Activated naive CD8-positive, alpha-beta T cell treated with anti-CD3 and anti-CD28 coated beads for 36 hours (primary cell): ENCODE data around the gene PLPPR5. TPM values are rescaled to one million over a fixed set of nuclear protein-coding genes. Genes with fewer than 3 reads are reported as not detected.
"Not testable (repeated sequence)": the region's sequence is repeated elsewhere in the genome, so short reads cannot be mapped to it uniquely, and the experiment has no call there.

ENCODE experiments used
- DNase-seq: peaks from one replicate; pipeline ENCODE4 v3.0.0; 2021
- H3K27ac Mint-ChIP-seq: one replicate; pipeline ENCODE4 v1.8.0; 2022; ENCODE audit warnings: mild to moderate bottlenecking, moderate library complexity, mixed read lengths
- H3K27me3 Mint-ChIP-seq: one replicate; pipeline ENCODE4 v1.8.0; 2022; ENCODE audit warnings: mild to moderate bottlenecking, mixed read lengths
- H3K36me3 Mint-ChIP-seq: one replicate; pipeline ENCODE4 v1.8.0; 2021; ENCODE audit warnings: mild to moderate bottlenecking, mixed read lengths
- H3K4me1 Mint-ChIP-seq: one replicate; pipeline ENCODE4 v1.8.0; 2021; ENCODE audit warnings: mixed read lengths
- H3K4me3 Mint-ChIP-seq: one replicate; pipeline ENCODE4 v1.8.0; 2022; ENCODE audit warnings: mild to moderate bottlenecking, moderate library complexity, mixed read lengths
- H3K9me3 Mint-ChIP-seq: one replicate; pipeline ENCODE4 v1.8.0; 2022; ENCODE audit warnings: mixed read lengths
- total RNA-seq, 2 experiments: library from RNA; stranded (reverse); gene quantifications; one replicate each; pipeline ENCODE4 v1.2.3, GENCODE V29; 2021

The PLPPR5 gene, protein sequence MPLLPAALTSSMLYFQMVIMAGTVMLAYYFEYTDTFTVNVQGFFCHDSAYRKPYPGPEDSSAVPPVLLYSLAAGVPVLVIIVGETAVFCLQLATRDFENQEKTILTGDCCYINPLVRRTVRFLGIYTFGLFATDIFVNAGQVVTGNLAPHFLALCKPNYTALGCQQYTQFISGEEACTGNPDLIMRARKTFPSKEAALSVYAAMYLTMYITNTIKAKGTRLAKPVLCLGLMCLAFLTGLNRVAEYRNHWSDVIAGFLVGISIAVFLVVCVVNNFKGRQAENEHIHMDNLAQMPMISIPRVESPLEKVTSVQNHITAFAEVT
- not detected for total RNA-seq

DNA sequence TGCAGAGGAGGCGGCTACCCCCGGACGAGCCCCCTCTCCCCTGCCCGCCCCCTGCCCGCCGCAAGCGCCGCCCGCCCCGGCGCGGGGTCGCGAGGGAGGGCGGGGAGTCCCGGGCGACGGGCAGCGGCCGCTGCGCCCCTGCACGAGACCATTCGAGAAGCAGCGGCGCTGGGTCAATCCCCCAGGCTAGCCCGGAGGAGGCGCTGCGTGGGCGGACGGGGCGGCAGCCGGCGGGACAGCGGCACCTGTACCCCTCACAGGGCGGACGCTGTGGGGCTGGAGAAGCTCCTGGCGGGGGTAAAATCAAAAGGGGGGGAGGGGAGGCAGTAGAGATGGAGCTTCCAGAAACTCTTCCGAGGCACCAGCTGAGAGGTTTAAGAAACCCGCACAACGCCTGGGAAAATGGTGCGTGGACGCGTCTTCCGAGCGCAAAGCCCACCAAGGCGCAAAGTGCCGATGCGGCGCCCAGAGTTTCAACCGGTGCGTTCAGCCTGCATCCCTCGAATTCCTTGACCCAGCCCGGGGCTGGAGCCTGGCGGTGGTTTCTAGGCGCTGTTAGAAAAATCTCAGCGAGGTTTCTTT, at the start of gene PLPPR5:
Gene PLPPR5, minus strand, starts transcription at position 1 of the 582 bp plus-strand sequence. CDS start 190 bp downstream, outside the sequence.
- H3K4me3 Mint-ChIP-seq, result peak within 1 kb of the TSS; percentile 54
- no peak within 1 kb of the TSS for H3K27ac Mint-ChIP-seq
- DNase-seq, result peak; percentile 25
- H3K4me1 Mint-ChIP-seq, result peaks cover 5% of the 10 kb centered on the region
- H3K27me3 Mint-ChIP-seq, result peaks cover 65% of the 10 kb centered on the region
- H3K36me3 Mint-ChIP-seq, result no peaks in the 10 kb centered on the region
- no peaks in the 10 kb centered on the region for H3K9me3 Mint-ChIP-seq

GRCh38 chr1:99051611-99052283, 47.1 kb upstream of the PLPPR5 start:
- Mint-ChIP-seq H3K27ac (no peak overlapping the region), H3K27me3 (peaks cover 3% of the 10 kb centered on the region), H3K4me3 (no peak overlapping the region), H3K9me3 (no peaks in the 10 kb centered on the region), H3K36me3 (no peaks in the 10 kb centered on the region), H3K4me1 (no peaks in the 10 kb centered on the region)
- DNase-seq, result no peak

DNA sequence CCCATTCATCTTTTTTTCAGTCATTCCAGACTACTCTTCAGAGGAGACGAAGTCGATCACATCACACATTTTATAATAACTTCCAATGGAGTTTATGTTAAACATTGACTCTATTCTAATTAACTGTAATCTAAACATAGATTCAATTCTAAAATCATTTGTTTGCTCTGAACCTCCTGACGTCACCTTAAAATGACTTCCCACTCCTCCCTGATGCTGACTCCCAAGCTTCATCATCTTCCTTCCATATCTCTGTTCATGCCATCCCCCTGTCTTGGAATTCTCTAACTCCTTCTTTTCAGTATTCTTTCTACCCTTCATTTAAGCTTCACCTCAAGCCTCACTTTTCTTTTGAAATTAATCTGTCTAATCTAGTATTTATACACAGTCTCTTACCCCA, 45.1 kb upstream of the PLPPR5 start:
- Mint-ChIP-seq H3K4me3 (no peak overlapping the region), H3K36me3 (no peaks in the 10 kb centered on the region), H3K4me1 (no peaks in the 10 kb centered on the region), H3K9me3 (peaks cover 1% of the 10 kb centered on the region), H3K27ac (no peak overlapping the region), H3K27me3 (no peaks in the 10 kb centered on the region)
- no peak for DNase-seq

DNA sequence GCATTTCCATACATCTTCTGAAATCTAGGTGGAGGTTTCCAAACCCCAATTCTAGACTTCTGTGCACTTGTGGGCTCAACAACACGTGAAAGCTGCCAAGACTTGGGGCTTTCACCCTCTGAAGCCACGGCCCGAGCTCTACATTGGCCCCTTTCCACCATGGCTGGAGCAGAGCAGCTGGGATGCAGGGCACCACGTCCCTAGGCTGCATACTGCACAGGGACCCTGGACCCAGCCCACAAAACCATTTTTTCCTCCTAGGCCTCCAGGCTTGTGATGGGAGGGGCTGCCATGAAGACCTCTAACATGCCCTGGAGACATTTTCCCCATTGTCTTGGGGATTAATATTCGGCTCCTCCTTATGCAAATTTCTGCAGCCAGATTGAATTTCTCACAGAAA, 32.1 kb upstream of the PLPPR5 start:
- H3K4me1 Mint-ChIP-seq, H3K4me3 Mint-ChIP-seq, DNase-seq, H3K27me3 Mint-ChIP-seq, H3K27ac Mint-ChIP-seq, H3K36me3 Mint-ChIP-seq: not testable (repeated sequence)
- H3K9me3 Mint-ChIP-seq, result peaks cover 48% of the 10 kb centered on the region

GRCh38 chr1:99018313-99018712, 13.7 kb upstream of the PLPPR5 start:
- Mint-ChIP-seq H3K4me3 (no peak overlapping the region), H3K9me3 (no peaks in the 10 kb centered on the region), H3K36me3 (no peaks in the 10 kb centered on the region), H3K27ac (no peak overlapping the region), H3K4me1 (no peaks in the 10 kb centered on the region), H3K27me3 (no peaks in the 10 kb centered on the region)
- DNase-seq, result no peak

GRCh38 chr1:99017655-99018054, 13.0 kb upstream of the PLPPR5 start:
- Mint-ChIP-seq H3K36me3 (no peaks in the 10 kb centered on the region), H3K27ac (no peak overlapping the region), H3K4me1 (no peaks in the 10 kb centered on the region), H3K9me3 (no peaks in the 10 kb centered on the region), H3K27me3 (no peaks in the 10 kb centered on the region), H3K4me3 (no peak overlapping the region)
- DNase-seq, result no peak

- H3K27ac Mint-ChIP-seq, result no peak overlapping the region
- H3K36me3 Mint-ChIP-seq, result no peaks in the 10 kb centered on the region
- no peaks in the 10 kb centered on the region for H3K4me1 Mint-ChIP-seq
- no peak overlapping the region for H3K4me3 Mint-ChIP-seq
- no peak for DNase-seq
- H3K9me3 Mint-ChIP-seq, result no peaks in the 10 kb centered on the region
- H3K27me3 Mint-ChIP-seq, result peaks cover 32% of the 10 kb centered on the region
Observed at GRCh38 chr1:99010679-99011078, 6.0 kb upstream of the PLPPR5 start.

- H3K9me3 Mint-ChIP-seq, result no peaks in the 10 kb centered on the region
- DNase-seq, result no peak
- peaks cover 5% of the 10 kb centered on the region for H3K4me1 Mint-ChIP-seq
- H3K27me3 Mint-ChIP-seq, result peaks cover 57% of the 10 kb centered on the region
- H3K36me3 Mint-ChIP-seq, result no peaks in the 10 kb centered on the region
- H3K27ac Mint-ChIP-seq, result no peak overlapping the region
- no peak overlapping the region for H3K4me3 Mint-ChIP-seq
Observed at GRCh38 chr1:99007366-99007765, 2.7 kb upstream of the PLPPR5 start.

GRCh38 chr1:99005537-99005942, 879 bp upstream of the PLPPR5 start:
- H3K36me3 Mint-ChIP-seq, result no peaks in the 10 kb centered on the region
- H3K27me3 Mint-ChIP-seq, result peaks cover 64% of the 10 kb centered on the region
- H3K4me3 Mint-ChIP-seq, result no peak overlapping the region
- no peak overlapping the region for H3K27ac Mint-ChIP-seq
- H3K4me1 Mint-ChIP-seq, result peaks cover 5% of the 10 kb centered on the region
- H3K9me3 Mint-ChIP-seq, result no peaks in the 10 kb centered on the region
- DNase-seq, result no peak

DNA sequence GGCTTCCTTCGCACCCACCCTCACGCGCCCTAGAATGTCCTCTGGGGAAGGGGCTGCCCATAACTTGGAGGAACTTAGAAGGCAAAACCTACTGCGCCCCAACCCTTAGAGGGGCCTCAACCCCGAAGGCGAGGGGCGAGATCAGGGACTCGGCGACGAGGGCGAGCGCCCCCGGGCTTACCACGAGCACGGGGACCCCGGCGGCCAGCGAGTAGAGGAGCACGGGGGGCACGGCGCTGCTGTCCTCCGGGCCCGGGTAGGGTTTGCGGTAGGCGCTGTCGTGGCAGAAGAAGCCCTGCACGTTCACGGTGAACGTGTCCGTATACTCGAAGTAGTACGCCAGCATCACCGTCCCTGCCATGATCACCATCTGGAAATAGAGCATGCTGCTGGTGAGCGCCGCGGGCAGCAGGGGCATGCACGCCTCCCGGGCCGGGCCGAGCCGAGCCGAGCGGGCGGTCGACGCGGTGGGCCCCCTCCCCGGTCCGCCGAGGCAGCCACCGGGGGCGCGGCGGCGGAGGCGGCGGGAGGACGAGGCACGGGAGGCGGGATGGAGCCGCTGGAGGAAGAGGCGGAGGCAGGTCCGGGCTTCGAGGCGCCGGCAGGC, 304 bp downstream of the PLPPR5 start:
- H3K4me1 Mint-ChIP-seq, result peaks cover 5% of the 10 kb centered on the region
- peak; percentile 14 for DNase-seq
- peaks cover 67% of the 10 kb centered on the region for H3K27me3 Mint-ChIP-seq
- H3K27ac Mint-ChIP-seq, result no peak overlapping the region
- H3K36me3 Mint-ChIP-seq, result no peaks in the 10 kb centered on the region
- H3K4me3 Mint-ChIP-seq, result peak overlapping the region; percentile 54
- H3K9me3 Mint-ChIP-seq, result no peaks in the 10 kb centered on the region

GRCh38 chr1:99003581-99004253, 944 bp downstream of the PLPPR5 start:
- Mint-ChIP-seq H3K9me3 (no peaks in the 10 kb centered on the region), H3K27ac (no peak overlapping the region), H3K4me3 (peak overlapping the region; percentile 54), H3K27me3 (peaks cover 64% of the 10 kb centered on the region), H3K4me1 (peaks cover 5% of the 10 kb centered on the region), H3K36me3 (no peaks in the 10 kb centered on the region)
- no peak for DNase-seq

GRCh38 chr1:98992844-98993243, 11.8 kb downstream of the PLPPR5 start:
- Mint-ChIP-seq H3K4me1 (peaks cover 10% of the 10 kb centered on the region), H3K4me3 (no peak overlapping the region), H3K36me3 (no peaks in the 10 kb centered on the region), H3K27ac (no peak overlapping the region), H3K27me3 (no peaks in the 10 kb centered on the region), H3K9me3 (no peaks in the 10 kb centered on the region)
- DNase-seq, result no peak

GRCh38 chr1:98991127-98992012, 13.3 kb downstream of the PLPPR5 start:
- DNase-seq, result peak; percentile 12
- Mint-ChIP-seq H3K4me3 (no peak overlapping the region), H3K36me3 (no peaks in the 10 kb centered on the region), H3K27ac (peak overlapping the region; percentile 72), H3K9me3 (no peaks in the 10 kb centered on the region), H3K4me1 (peaks cover 10% of the 10 kb centered on the region), H3K27me3 (no peaks in the 10 kb centered on the region)

DNA sequence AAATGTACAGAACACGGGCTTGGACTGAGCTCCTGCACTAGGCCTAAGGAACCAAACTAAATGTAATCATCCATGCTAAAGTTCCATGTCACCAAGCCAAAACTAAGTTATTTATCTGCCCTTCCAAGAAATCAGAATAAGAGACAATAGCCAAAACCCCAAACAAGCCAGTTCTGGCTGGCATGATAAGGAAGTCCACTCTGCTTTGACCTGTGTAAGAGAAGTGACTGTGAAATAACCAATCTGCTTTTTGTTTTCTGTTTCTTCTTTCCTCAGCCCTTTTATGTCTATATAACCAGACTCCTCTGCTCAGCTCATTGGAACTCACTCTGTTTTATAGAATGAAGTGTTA, 15.1 kb downstream of the PLPPR5 start:
- Mint-ChIP-seq H3K4me1 (peaks cover 10% of the 10 kb centered on the region), H3K27ac (no peak overlapping the region), H3K27me3 (no peaks in the 10 kb centered on the region)

More for the DNA sequence above, 15.1 kb downstream of the PLPPR5 start:
- Mint-ChIP-seq H3K9me3 (no peaks in the 10 kb centered on the region), H3K4me3 (no peak overlapping the region), H3K36me3 (no peaks in the 10 kb centered on the region)
- DNase-seq, result no peak
